SHP77 treated with DMSO at 0.1 percent for 48 hours (cell line): ENCODE data around the gene XIAP.
"Not testable (repeated sequence)": the region's sequence is repeated elsewhere in the genome, so short reads cannot be mapped to it uniquely, and the experiment has no call there.

Experiments used
- DNase-seq: peaks from one replicate; lab custom pipeline; 2025; lab: John Stamatoyannopoulos, UW

Gene XIAP

DNA sequence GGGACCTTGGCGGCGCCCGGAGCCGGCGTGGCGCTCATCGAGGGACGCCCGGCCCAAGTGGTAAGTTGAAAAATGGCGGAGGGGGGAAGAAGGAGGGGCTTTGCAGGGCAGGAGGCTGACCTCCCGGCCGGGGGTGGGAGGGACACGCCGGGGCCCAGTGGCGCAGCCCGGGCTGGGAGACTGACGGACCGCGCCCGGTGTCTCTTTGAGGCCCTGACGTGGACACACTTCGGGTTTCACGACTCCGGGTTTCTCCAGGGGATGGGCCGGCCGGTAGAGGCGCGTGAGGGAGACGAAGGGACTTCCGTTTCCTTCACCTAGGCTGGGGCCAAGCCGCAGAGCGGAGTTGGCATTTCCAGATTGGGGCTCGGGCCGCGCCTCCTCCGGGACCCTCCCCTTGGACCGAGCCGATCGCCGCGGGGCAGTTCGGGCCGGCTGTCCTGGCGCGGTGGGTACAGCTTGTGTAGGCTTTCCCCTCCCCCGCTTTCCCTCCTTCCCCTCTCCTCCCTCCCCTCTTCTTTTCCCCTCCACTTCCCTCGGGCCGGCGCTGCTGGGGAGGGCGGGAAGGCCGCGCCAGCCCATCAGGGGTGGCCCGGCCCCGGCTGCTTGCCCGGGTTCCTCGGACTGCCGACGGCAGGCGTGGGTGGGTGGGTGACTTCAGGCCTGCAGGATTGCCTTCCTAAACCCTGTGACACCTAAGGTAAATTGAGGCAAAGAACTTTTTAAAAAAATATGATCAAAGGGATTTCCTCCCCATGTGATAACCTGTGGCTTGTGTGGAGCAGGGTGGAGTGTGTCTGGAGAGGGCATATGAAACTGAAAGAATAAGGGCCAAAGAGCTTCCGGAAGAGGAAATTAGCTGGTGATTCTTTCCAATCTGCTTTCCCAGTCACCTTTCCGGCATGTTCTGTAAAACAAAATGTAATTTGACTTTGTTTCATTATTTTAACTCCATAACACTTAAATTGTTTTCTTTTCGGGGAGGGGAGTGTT, at the start of gene XIAP:
Gene XIAP, plus strand, starts transcription at position 208 of the 993 bp plus-strand sequence. CDS start 25,610 bp downstream, outside the sequence.
- peak; percentile 35 for DNase-seq

GRCh38 chrX:123814343-123814742, 45.5 kb upstream of the XIAP start:
- DNase-seq, result no peak

DNA sequence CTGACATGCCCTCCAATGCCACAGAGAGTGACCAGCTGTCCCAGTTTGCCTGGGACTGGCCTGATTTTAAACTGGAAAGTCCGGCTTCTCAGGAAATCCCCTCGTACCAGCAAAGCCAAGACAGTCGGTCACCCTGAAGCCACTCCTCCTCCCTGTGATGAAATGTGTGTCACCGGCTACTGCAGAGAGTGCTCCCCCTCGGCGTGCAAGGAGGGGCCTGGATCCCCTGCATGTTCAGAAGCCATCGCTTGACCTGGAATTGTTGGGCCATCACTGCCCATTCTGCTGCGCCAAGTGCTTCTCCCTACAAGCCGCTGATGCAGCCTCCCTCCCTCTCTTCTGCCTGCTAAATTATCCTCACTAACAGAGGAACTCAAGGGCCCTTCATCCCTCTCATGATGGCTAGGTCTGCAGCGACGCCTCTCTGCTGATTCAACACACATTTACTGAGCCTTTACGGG, 44.9 kb upstream of the XIAP start:
- DNase-seq, result not testable (repeated sequence)

- no peak for DNase-seq
These were observed 42.5 kb upstream of the XIAP start for GRCh38 chrX:123817288-123817894.

DNA sequence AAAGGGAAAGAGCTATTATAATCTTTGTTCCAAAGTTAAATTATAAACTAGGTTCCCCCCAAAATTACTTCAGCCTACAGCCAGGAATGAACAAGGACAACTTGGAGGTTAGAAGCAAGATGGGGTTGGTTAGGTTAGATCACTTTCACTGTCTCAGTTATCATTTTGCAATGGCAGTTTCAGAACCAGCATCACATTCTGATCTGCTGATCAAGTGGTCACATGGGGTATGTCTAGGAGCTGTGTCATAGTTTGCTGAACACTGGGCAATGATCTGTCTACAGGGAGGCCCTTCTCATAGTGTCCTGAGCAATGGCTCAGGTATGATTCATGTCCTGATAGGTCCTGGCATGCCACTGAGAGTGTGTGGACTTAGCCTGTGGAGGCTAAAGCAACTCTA, 41.6 kb upstream of the XIAP start:
- no peak for DNase-seq

GRCh38 chrX:123822965-123823364, 36.9 kb upstream of the XIAP start:
- DNase-seq, result no peak

DNA sequence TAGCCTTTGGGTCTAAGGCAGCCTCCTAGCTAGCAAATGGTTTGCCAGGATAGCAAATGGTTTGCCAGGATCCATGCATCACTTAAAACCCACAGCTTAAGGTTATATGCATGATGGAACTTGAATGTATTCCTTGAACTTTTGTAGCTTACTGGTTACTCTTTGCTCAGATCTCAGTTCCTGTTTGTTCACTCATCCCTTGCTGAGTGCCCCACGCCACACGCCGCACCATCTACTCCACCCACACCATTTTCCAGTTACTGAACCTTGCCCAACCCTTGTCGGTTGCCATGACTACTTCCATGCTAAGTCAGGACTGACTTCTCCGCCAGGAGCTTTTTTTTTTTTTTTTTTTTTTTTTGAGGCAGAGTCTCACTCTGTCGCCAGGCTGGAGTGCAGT, 29.5 kb upstream of the XIAP start:
- DNase-seq, result no peak

- DNase-seq, result no peak
These were observed 26.5 kb upstream of the XIAP start for GRCh38 chrX:123833387-123833786.

- DNase-seq, result no peak
These were observed 25.7 kb upstream of the XIAP start for GRCh38 chrX:123834116-123834515.

DNA sequence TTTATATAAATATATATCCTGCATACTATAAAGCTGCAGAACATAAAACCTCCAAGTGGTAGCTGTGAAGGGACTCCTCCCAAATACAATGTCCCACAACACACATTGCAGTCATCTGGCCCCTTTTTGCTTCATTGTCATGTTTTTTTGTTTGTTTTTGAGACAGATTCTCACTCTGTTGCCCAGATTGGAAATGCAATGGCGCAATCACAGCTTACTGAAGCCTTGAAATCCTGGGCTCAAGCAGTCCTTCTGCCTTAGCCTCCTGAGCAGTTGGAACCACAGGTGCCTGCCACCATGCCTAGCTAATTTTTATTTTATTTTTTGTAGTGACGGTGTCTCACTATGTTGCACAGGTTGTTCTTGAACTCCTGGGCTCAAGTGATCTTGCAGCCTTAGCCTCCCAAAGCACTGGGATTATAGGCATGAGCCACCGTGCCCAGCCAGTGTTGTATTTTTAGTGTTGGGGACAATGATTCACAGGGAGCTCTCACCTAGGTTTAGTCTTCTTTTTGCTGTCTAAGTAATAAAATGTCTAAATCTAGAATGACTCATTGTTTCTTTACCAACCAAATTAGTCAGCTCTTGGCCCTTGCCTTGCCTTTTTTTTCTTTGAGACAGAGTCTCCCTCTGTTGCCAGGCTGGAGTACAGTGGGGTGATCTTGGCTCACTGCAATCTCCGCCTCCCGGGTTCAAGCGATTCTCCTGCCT, 24.0 kb upstream of the XIAP start:
- no peak for DNase-seq

DNA sequence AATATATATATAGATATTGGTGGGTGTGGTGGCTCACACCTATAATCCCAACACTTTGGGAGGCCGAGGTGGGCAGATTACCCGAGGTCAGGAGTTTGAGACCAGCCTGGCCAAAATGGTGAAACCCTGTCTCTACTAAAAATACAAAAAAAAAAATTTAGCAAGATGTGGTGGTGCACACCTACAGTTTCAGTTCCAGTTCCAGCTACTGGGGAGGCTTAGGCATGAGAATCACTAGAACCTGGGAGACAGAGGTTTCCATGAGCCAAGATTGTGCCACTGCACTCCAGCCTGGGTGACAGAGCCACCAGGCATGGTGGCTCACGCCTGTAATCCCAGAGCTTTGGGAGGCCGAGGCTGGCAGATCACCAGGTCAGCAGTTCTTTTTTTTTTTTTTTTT, 14.7 kb upstream of the XIAP start:
- DNase-seq, result not testable (repeated sequence)

GRCh38 chrX:123846577-123847038, 13.2 kb upstream of the XIAP start:
- no peak for DNase-seq

- no peak for DNase-seq
These were observed 12.8 kb upstream of the XIAP start for GRCh38 chrX:123847056-123847455.

- no peak for DNase-seq
These were observed 10.8 kb upstream of the XIAP start for GRCh38 chrX:123849096-123849495.

DNA sequence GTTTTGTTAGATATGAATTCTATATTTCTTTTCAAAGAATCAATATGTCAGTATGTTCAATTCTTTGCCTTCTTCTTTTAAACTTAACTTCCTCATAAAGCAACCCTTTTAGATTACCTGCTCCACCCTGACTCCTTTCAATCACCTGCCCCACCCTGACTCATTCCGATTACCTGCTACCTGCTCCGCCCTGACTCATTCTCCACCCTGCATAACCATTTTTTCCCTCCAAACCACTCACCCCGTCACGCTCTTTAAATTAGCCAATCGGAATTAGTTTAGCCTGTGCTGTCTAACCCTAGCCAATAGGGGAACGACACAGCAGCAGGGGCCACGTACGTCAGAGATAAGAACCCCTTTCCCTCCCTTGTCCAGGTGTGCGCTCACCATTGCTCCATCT, 9.9 kb upstream of the XIAP start:
- DNase-seq, result not testable (repeated sequence)

GRCh38 chrX:123851079-123851478, 8.8 kb upstream of the XIAP start:
- DNase-seq, result no peak

GRCh38 chrX:123854329-123854728, 5.5 kb upstream of the XIAP start:
- DNase-seq, result no peak

- peak; percentile 52 for DNase-seq
These were observed 426 bp upstream of the XIAP start for GRCh38 chrX:123859409-123859845.

- no peak for DNase-seq
These were observed 1.1 kb downstream of the XIAP start for GRCh38 chrX:123860983-123861382.

DNA sequence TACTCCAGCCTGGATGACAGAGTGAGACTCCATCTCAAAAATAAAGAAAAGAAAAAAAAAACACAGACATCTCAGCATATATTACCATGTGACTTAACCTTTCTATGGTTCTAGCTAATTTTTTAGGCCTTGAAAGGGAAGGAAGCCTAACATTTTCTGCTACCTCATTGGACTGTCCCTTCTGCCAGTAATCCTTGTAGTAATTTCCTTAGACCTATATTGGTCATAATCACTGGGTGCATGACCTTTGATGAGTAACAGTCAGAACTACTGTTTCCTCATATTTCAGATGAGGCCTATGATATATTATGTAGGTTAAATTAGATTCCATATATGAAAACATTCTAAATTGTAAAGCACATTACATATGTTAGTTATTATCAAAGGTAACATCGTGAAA, 9.6 kb downstream of the XIAP start:
- DNase-seq, result no peak

DNA sequence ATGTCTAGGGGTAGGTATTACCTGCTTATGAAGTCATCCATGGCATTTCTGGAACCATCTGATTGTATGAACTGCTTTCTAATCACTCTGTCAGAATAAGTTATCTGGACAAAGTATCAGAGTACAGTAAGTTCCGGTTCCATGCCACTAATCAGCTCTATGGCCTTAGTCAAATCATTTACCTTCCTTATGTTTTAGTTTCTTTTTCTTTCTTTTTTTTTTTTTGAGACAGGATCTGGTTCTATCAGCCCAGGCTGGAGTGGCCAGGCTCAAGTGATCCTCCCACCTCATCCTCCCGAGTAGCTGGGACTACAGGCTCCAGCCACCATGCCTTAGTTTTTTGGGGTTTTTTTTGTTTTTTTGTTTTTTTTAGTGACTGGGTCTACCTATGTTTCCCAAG, 11.5 kb downstream of the XIAP start:
- no peak for DNase-seq

- DNase-seq, result no peak
These were observed 14.1 kb downstream of the XIAP start for GRCh38 chrX:123873956-123874355.
